Measurements from ENCODE around the gene ERFE.

Gene ERFE

DNA sequence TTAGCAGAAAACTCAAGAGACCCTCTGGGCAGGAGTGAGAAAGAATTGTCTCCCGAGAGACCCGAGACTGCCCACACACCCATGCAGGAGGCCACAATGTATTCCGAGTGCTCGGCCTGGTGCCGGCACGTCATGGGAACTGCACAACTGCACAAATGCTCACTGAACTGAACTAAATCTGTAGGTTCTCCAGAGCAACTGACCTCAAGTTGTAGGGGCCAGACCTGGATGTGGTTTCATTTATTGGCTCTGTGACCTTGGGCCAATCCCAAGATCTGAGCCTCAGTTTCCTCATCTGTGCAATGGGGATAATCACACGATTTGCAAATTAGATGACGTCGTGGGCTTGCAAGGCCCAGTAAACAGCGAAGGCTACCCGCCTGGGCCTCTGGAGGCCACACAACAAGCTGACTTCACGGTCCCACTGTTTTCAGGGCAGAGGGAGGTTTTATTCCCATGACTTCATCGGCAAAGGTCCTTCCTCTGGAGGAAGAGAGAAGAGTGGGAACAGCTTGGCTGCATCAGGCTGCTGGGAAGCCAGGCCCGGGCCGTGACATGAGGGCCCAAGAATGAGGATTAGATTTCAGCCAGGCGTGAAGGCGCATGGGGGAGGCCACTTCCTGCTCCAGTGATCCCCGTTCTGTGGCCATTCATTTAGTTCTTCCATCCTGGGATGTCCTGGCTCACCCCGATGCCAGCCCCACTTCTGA is 3.6 kb upstream of the ERFE start:
- no peak for DNase-seq (ENCODE audit: low read depth)

GRCh38 chr2:238155761-238156694 is 2.7 kb upstream of the ERFE start:
- DNase-seq (ENCODE audit: low read depth) = no peak

GRCh38 chr2:238157506-238158017 is 1.2 kb upstream of the ERFE start:
- DNase-seq (ENCODE audit: low read depth) = no peak

GRCh38 chr2:238158018-238158508 is 707 bp upstream of the ERFE start:
- DNase-seq (ENCODE audit: low read depth) = no peak

DNA sequence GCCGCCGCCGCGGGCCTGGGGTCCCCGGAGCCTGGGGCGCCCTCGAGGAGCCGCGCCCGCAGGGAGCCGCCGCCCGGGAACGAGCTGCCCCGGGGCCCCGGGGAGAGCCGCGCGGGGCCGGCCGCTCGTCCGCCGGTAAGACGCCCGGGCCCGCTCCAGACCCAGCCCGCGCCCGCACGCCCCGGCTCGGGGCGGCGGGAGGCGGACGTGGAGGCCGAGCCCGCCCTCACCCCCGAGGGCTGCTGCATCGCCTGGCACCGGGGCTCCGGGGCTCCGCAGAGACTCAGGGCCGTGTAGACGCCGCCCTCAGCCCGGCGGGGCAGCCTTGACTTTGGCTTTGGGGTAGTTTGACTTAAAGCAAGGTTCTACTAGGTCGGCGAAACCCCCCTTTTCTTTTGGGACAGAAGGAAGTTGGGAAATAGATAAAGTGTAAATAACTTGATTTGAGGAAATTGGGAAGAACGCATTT is 335 bp downstream of the ERFE start:
- DNase-seq (ENCODE audit: low read depth) = no peak

GRCh38 chr2:238159661-238160205 is 963 bp downstream of the ERFE start:
- no peak for DNase-seq (ENCODE audit: low read depth)

- no peak for DNase-seq (ENCODE audit: low read depth)
Observed at GRCh38 chr2:238160206-238161129, 1.7 kb downstream of the ERFE start.

DNA sequence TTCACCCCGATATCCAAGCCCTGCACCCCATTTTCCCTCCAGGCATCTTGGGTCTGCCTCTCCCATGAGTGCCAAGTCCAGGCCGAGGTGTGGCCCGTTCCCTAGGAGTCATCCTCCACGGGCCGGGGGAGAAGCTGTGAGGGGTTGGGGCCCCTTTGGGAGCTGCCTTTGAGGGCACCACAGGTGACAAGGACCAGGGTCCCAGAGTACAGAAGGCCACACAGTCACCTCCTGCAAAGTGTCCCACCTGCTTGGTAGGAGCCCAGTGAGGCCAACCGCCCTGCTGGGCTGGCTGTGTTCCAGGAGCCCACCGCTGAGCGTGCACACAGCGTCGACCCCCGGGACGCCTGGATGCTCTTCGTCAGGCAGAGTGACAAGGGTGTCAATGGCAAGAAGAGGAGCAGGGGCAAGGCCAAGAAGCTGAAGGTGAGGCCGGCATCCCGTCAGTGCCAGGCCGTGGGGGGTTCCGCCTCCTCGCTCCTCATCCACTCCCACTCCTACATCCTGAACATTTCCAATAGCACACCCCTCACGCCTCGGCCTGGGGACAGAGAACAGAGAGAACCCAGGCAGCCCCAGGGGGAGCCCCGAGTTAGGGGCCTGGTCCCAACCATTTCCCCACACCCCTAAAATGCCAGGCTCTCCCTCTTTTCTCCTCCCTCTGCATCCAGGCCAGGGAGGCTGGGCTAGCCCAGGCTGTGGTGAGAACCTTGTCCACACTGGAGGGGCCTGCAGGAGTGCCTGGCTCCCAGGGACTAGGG is 2.7 kb downstream of the ERFE start:
- DNase-seq (ENCODE audit: low read depth) = no peak

DNA sequence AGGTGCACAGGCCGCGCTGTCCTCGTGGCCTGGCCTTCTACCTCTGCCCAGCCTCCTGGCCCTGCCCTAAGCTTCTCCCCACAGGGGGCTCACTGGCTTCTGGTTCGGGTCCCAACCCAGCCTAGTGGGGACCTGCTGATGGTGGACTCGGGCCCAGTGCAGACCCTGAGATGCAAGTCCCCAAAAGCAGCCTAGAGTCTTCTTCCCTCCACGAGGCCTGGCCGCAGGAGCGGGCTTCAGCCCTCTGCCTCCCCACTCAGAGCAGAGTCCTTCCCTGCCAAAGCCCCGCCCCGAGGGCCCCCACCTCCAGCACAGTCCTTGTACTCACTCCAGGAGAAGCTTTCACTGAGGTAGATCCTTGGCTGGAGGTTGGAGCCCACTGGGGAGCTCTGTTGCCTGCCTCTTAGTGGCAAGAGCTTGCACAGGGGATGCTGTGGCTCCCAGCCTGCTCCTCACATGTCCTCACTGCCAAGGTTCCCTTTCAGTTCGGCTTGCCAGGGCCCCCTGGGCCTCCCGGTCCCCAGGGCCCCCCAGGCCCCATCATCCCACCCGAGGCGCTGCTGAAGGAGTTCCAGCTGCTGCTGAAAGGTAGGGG is 3.6 kb downstream of the ERFE start:
- DNase-seq (ENCODE audit: low read depth) = no peak

- no peak for DNase-seq (ENCODE audit: low read depth)
Observed at GRCh38 chr2:238162846-238163441, 4.2 kb downstream of the ERFE start.

DNA sequence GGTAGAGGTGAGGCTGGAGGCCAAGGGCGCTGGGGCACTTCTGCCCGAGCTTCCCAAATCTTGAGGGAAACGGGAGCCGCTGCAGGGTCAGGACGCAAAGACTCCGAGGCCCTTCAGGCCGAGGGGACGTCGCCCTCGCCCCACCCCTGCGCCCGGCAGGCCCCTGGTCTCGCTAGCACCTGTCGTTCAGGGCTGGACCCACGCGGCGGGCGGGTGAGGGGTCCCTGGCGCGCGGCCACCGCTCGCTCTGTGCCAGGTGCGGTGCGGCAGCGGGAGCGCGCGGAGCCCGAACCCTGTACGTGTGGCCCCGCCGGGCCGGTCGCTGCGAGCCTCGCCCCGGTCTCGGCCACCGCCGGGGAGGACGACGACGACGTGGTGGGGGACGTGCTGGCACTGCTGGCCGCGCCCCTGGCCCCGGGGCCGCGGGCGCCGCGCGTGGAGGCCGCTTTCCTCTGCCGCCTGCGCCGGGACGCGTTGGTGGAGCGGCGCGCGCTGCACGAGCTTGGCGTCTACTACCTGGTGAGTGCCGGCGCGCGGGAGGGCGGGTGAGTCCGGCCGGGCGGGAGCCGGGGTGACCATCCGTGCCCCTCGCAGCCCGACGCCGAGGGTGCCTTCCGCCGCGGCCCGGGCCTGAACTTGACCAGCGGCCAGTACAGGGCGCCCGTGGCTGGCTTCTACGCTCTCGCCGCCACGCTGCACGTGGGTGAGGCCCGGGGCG is 4.9 kb downstream of the ERFE start:
- no peak for DNase-seq (ENCODE audit: low read depth)

DNA sequence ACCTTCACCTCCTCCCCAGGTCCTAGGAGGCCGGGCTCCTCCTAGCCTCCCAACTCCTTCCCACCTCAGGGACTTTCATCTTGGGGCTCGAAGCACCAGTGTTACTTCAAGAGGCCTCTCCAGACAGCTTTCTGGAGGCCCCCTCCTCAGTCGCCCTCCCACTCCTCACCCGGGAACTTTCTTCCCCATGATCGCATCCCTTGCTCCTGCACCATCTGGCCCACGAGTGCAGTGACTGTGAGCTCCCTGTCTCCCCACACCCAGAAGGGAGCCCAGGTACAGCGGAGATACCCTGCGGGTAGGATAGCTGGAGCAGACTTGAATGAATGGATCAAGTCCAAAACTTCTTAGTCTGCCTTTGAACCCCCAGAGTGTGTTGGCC is 6.1 kb downstream of the ERFE start:
- no peak for DNase-seq (ENCODE audit: low read depth)

- no peak for DNase-seq (ENCODE audit: low read depth)
Observed at GRCh38 chr2:238165288-238165921, 6.6 kb downstream of the ERFE start.

- no peak for DNase-seq (ENCODE audit: low read depth)
Observed at GRCh38 chr2:238166391-238167343, 7.9 kb downstream of the ERFE start.

DNA sequence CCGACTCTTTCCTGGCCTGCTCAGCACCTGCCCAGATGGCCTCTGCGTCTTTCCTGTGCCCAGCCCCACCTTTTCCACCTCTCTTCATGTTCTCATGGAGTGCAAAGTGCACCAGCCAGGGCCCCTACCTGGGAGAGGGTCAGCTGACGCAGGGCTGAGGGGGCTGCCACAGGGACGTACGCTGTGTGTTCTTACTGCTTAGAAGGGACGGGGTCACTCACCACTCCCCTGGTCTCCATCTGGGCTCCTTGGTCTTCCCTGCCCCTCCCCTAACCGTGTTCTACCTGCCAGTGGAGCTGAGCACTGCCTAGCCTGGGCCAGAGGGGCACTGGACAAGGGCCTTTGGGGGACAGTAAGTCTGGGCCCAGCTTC is 8.6 kb downstream of the ERFE start:
- DNase-seq (ENCODE audit: low read depth) = no peak

DNA sequence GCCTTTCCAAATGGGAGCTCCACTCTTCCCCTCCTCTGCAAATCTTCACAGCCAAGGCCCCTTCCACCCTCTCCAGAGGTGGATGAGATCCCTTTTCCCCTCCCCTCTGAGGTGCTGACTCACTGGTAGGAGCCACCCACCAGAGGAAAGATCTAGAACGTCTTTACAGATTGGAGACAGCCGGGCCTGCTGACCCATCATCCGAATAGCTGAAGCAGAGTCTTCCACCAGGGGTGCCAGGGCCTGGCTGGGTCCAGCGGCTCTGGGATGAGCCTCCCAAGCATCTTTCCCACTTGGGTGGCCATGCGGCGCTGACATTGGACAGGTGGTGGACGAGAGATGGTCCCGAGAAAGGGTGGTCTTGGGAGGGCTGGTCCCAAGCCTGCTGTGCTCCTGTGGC is 9.0 kb downstream of the ERFE start:
- DNase-seq (ENCODE audit: low read depth) = no peak

DNA sequence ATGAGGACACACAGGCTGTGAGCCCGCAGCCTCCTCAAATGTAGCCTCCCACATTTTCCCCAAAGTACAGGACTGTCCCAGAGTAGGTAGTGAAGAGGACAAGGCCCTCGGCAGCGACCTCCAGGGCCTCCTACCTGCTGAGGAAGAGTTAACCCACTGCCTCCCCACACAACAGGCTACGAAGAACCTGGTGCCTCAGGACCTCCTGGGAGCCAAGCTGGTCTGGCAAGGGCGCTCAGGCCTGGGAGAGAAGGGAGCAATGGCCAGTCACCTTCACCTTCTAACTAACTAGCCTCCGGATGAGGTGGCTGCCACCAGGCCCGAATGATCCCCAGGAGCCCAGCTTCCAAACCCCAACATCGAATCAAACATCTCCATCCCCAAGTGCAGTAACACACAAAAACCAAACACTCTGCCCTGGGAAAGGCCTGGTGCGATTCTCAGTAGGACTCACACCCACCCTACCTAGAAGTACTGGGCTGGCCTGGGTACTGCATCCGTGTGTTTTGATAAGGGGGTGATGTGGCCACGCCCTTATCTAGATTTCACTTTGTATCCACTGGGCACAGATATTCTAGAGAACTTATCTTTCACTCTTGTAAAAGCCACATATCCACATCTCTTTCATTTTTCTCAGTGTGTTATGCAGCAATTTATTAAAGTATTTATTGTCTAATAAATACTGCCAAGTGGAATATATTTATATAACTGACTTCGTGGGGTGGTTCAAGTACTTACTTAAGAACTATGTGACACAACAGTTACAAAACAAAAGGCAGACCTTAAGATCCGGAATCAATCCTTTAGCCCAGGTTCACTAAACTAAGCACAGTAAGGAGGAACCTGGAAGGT is 9.7 kb downstream of the ERFE start:
- DNase-seq (ENCODE audit: low read depth) = no peak
